LNCAP (cell line): ENCODE data around the gene LRP1-AS.

Source experiments
- CTCF ChIP-seq: fragments of 450-650 bp; IDR thresholded peaks from 2 replicates; pipeline ENCODE4 v1.5.1; 2017; ENCODE audit warnings: mild to moderate bottlenecking

Gene LRP1-AS

GRCh38 chr12:57109207-57110103 is 38.0 kb downstream of the LRP1-AS start:
- TF ChIP-seq CTCF: no peak

- TF ChIP-seq CTCF: no peak
These were observed 39.8 kb downstream of the LRP1-AS start for GRCh38 chr12:57107456-57108155.

- no peak for TF ChIP-seq CTCF
These were observed 41.3 kb downstream of the LRP1-AS start for GRCh38 chr12:57106021-57106708.

DNA sequence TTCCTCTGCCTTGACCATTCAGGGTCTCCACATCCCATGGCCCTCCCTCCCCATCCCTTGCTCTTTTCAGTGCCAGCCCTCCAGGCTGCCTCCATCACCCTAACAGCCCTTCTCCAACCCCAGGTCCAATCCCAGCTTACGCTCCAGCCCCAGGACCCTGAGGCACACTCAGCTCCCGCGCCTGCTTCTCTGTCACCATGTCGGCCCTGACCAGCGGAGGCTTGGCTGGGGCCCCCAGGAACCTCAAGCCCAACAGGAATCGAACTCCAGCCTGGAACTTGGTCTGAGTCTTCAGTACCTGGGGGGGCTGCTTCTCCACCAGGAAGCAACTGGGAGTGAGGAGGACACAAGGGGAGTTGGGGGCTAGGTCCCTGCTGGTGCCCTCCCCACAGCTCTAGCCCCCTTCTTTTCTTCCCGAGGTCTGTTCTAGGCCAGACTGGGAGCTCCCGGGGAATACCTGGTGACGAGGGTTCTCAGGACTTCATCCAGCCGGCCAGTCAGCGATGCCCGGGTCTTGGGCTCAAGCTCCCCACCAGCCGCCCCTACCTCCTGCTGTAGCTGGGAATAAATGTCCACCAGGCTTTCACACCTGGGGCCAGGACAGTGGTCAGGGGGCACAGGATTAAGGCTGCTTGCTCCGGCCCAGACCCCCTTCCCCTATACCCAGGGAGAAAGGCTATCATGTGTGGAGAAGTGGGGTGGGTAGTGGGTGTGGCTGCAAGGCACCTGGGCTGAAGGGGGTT is 42.2 kb downstream of the LRP1-AS start:
- TF ChIP-seq CTCF: no peak

GRCh38 chr12:57104292-57104910 is 43.0 kb downstream of the LRP1-AS start:
- TF ChIP-seq CTCF: no peak

DNA sequence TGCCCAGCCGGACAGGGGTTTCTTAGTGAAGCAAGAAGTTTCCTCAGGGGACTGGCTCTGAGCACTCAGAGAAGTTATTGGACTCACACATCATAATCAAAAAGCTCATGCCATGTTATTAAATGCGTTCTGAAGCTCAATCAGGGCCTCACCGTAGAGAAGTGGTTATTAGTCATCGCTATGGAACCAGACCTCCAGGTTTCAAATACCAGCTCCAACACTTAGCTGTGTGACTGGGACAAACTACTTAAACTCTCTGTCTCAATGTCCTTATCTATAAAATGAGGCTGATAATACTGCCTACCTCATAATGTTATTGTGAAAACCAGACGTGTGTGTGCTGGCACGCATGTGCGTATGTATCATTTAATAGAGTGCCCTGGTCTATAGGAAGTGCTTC is 43.6 kb downstream of the LRP1-AS start:
- no peak for TF ChIP-seq CTCF
